Activated CD8-positive, alpha-beta memory T cell treated with anti-CD3 and anti-CD28 coated beads, Interleukin-2, amount 50 U/mL, for 48 hours (primary cell): Measurements from ENCODE around the gene KRT77.

Source experiments
- DNase-seq: peaks from one replicate; pipeline ENCODE4 v3.0.0-alpha.2; 2020

The KRT77 gene

GRCh38 chr12:52691076-52691840 is 12.1 kb downstream of the KRT77 start:
- DNase-seq, result peak; percentile 69

DNA sequence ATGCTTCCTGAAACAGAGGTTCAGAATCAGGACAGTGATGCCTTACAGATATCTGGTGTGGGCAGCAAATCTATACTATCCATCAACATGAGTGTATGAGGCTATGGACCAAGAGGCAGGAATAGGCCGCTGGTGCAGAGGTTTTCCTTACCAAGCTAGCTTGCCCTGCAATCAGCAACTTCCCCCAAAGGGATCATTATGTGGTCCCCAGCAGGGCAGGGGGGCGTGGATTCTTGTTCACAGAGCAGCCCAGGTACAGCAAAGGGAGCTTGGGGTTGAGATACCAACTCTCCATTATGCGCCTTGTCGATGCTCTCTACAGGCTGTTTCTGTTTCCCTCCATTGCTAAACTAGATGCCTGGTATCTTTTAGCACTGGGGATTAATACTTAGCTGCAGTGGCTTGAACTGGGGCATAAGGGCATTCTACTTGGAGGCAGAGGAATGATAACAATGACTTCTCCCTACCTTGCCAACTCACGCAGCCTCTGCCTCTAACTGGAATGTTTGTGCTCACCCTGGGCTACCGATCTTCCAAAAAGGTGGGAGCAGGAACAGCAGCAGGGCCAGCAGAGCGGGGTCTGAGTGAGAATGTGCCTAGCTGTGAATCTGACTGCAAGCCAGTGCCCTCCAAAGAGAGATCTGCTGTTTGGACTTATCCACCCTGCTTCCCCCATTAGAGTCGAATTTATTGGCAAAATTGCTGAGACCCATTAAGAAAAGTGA is 12.8 kb downstream of the KRT77 start:
- DNase-seq, result no peak

DNA sequence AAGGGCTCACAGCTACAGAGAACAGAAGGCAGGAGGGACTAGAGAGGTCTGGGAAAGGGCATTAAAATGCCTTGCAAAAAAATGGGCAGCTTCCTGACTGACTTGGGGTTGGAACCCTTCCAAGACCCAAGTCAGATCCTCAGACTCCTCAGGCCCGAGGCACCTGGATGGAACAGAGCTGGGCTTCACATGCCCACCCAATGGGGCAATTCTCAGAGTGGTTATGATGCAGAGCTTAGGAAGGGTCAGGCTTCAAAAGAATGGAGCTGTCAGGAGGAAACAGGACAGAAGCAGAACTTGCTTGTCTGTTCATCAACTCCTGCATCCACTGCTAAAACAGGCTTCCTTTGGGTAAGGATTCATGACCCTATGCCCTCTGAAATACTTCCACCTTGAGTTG is 13.4 kb downstream of the KRT77 start:
- DNase-seq, result no peak

DNA sequence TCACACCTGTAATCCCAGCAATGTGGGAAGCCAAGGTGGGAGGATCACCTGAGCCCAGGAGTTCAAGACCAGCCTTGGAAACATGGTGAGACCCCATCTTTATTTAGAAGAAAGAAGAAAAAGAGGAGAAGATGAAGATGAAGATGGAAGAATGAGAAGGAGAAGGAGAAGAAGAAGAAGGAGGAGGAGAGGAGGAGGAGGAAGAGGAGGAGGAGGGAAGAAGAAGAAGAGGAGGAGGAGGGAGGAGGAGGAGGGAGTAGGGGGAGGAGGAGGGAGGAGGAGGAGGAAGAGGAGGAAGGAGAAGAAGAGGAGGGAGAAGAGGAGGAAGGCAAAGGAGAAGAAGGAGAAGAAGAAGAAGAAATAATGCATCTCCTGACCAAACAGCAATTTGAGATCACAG is 14.1 kb downstream of the KRT77 start:
- DNase-seq, result no peak

DNA sequence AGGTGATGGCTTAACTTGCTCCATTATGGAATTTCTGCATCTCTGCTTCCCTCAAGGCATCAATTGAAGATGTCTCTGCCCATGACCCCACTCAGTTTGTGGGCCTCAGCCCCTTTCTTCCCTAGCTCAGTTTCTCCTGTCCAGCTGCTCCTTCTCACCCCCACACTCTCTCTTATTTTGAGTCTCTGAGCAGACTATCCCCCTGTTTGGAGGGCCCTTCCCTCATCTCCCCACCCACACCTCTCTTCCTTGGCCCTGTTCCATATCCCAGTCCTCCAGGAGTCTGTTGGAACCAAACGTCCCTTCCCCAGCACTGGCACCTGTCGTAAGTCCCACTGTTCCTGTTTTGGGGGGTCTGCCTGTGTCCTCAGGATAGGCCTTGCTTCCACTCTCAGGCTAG is 14.8 kb downstream of the KRT77 start:
- no peak for DNase-seq

GRCh38 chr12:52687497-52688385 is 15.6 kb downstream of the KRT77 start:
- DNase-seq, result no peak

DNA sequence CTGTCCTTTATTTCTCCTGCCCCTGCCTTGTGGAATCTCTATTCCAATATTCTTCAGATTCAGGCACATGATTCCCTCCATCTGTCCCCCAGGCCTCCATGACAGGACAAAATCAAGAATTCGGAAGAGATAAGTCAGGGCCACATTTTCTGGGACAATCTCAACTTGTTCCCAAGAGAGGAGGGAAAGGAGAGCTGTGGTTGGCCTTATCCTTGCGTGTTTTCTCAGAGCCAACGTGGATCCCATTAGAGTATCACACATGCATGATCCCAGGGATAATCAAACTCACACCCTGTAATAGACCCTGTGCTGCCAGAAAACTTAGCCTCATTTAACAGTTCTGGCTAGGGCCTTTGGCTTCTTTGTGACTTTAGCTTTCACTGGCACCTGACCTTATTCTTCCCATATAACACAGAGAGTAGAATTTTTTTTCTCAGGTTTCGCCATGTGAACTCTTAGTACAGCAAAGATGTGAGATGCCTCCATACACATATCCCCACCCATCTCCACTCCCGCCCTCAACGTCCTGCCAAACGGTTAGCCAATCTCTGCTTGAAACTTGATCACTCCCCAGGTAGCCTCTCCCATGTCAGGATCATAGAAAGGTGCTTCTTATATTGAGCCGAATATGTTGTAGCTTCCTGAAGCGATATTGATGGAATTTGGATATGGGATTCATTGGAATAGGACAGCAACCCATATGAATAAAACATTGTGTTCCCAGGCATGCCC is 16.4 kb downstream of the KRT77 start:
- no peak for DNase-seq

- DNase-seq, result no peak
Observed at GRCh38 chr12:52686063-52686462, 17.3 kb downstream of the KRT77 start.

DNA sequence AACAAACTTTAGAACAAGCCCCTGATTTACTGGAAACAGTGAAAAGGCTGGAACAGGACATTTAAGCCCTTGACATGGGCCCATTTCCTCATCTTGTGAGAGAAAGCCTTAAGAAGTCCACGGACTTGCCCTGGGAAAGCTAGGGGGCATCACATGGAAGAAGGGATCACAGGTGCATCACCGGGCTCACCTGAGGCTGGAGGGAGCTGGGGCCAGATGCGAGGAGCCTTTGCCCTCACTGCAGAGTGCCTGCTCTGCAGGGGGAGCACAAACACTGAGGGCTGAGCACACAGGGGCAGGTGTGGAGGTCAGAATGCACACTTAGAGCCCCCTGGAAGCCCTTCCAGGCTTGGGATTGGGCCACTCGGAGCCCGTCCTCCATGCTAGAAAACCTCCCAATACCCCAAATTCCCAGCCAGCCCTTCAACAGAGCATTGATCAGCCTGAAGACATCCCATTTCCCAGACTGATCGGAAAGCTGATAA is 17.9 kb downstream of the KRT77 start:
- no peak for DNase-seq

DNA sequence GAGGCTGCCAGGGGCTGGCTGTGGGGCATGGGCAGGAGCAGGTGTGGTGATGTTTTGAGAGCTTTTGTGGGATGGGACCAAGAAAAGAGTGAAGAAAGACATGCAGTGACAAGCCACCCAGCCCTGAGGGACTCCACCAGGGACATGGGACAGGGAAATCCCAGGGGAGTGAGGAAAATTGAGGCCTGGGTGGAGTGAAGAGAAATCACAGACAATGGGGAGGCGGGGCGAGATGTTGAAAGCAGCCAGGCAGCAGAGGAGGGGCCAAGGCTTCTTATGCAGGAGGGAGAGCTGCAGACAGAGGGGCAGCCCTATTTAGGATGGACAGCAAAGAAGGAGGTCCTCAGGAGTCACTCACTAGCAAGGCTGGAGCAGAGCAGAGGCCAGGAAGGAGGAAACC is 18.9 kb downstream of the KRT77 start:
- DNase-seq, result no peak

DNA sequence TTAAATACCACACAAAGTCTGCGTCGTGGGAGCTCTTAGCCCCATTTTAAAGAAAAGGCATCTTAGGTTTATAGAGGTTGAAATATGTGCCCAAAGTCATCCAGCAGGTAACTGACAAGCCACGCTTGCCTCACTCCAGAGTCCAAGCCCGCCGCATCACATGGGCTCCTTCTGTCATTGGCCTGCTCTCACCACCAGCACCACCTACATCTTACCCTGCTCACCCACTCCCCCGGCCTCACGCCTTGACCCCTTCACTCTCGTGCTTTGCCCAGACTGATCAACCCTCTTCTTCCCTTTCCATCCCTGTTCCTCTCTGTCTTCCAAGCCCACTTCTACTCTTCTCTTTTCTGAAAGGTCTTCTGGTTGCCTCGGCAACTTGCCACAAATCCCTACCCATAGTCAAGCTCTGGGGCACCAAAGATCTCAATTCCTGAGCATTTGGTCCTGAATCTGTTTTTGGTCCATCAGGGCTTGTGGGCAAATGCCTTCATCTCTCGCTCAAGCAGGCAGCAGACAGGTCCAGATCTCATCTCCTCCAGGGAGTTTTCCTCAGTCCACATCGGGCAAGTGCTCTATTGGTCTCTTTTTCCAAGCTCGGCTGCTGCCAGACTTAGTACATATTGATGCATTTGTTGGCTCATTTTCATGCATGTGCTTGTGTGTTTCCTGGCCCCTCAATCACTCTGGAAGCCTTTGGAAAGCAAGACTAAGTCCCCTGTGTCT is 19.6 kb downstream of the KRT77 start:
- no peak for DNase-seq

- no peak for DNase-seq
Observed at GRCh38 chr12:52682938-52683574, 20.3 kb downstream of the KRT77 start.

DNA sequence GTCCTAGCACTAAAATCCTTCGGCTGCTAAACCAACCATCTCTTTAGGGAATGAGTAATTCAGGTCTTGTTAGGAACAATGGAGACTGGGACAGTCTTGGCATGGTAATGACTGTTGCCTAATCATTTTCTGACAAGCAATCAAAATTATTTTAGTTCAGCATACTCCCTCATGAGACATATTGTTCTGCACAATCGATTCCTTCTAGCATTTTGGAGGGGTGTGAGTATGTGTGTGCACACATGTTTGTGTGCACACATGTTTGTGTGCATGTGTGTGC is 21.0 kb downstream of the KRT77 start:
- DNase-seq, result no peak

- no peak for DNase-seq
Observed at GRCh38 chr12:52681526-52682380, 21.6 kb downstream of the KRT77 start.

DNA sequence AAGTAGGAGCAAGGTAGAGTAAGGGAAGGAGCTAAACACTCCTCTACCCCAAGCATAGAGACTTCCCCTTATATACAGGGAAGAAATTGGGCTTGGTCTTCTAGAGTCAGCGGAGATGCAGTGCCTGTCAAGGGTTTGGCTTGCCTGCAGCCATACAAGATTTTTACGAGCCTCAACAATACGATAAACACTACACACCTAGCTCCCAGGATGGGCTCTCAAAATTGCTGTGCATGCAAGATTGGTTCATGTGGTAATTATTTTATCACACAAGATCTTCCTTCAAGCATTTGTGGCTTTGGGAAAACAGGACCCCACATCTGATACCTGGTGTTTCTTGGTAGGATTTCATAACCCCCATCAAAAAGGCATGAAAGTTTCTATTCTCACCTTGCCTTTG is 23.0 kb downstream of the KRT77 start, which contains the start of gene KRT1:
TSS of gene KRT1 (minus strand) at position 45 of the 400 bp plus-strand sequence. CDS start 59 bp downstream, outside the sequence.
- DNase-seq, result no peak

GRCh38 chr12:52679875-52680274 is 23.4 kb downstream of the KRT77 start:
- DNase-seq, result no peak

DNA sequence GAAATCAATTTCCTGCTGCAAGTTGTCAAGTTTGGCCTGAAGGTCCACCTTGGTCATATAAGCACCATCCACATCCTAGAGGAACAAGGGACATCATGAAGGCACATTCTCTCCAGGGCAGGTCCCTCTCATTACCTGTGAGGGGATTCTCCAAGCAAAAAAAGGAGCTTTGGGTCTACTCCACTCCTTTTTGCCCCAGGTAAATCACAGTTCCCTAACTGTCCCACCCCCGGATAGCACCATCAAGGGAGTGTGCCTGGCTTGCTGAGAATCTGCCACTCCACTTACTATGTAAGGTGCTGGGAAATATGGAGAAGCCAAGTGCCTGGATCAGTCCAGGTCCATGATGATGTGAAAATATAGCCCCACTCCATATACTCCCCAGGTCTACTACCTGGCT is 25.7 kb downstream of the KRT77 start:
- no peak for DNase-seq

- no peak for DNase-seq
Observed at GRCh38 chr12:52677126-52677525, 26.2 kb downstream of the KRT77 start.

DNA sequence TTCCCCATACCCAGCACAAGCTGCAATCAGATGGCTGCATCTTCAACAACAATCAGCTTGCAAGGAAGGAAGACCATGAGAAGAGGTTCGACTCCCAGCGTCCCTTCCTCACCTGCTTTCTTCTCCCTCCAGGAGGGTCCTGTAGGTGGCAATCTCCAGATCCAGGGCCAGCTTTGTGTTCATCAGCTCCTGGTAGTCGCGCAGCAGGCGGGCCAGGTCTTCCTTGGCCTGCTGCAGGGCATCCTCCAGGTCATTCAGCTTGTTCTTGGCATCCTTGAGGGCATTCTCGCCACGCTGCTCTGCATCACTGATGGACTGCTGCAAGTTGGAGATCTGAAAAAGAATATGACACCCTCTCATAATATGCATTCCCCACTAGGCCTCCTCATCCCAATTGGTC is 27.2 kb downstream of the KRT77 start:
- DNase-seq, result no peak

DNA sequence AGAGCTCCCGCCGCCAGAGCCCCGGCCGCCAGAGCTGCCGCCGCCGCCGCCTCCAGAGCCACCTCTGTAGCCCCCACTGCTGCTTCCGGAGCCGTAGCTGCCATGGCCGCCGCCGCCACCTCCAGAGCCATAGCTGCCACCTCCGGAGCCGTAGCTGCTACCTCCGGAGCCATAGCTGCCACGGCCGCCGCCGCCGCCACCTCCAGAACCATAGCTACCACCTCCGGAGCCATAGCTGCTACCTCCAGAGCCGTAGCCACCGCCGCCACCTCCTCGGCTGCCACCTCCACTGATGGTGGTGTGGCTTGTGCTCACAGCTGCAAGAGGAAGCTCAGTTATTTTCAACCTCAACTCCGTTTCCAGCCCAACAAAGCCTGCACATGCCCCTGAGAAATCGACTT is 28.0 kb downstream of the KRT77 start:
- no peak for DNase-seq

- no peak for DNase-seq
Observed at GRCh38 chr12:52674433-52674775, 28.9 kb downstream of the KRT77 start.
